Fibroblast of skin of left quadriceps (primary cell): ENCODE measurements around the gene MT4.

Experiments used
- DNase-seq, 2 experiments: peaks; one replicate each; pipeline ENCODE4 v3.0.0-alpha.2; 2013; ENCODE audit warnings: low read depth in 2 of 2

MT4 gene

DNA sequence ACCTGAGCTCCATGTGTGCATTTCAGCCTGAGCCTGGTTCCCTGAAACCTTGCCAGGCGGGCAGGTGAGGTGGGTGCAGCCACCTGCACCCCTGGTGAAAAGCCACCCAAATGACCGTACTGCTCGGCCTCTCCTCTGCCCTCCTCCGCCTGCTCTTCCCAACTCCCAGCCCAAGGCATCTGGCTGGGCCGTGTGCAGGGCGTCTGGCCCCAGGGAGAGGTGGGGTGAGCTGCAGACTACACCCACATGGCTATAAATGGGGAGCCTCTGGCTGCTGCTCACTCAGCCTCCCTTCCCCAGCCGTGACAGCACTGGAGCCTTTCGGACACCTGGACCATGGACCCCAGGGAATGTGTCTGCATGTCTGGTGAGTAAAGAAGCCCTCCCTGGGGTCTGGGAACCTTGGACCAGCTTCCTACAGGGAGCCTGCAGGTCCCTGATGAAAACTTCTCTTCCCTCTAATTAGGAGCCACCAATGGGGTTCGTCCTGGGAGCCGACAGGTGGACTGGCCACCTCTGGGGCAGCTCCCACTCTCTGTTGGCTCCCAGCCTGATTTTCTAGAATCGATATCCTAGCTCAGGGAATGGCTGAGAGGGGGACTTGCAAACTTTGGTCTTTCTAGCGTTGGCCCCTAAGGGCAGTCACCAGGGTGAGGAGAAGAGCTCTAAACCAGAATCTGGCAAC is at the start of gene MT4:
TSS of gene MT4 (plus strand) at position 281 of the 685 bp plus-strand sequence. CDS start at position 337, 56 bp downstream.
- no peak for DNase-seq

GRCh38 chr16:56515665-56516064 is 49.2 kb upstream of the MT4 start:
- no peak for DNase-seq

- DNase-seq = no peak
Observed at GRCh38 chr16:56517206-56517605, 47.7 kb upstream of the MT4 start.

DNA sequence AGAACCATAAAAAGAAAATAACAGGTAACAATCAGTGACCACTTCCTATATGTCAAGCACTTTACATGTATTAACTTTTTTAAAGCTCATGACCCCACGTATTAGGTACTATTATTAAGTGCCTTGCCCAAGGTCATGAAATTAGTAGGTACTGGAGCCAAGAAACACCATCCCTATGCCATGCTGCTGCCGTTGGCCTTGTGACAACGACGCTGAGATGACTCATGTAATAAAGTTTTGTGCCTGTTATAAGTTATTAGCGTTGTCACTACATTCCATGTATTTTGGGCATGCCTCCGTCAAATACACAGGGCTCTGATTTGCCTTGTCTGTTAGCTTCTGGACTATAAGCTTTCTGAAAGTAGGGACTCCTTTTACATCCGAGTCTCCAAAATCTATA is 46.4 kb upstream of the MT4 start:
- no peak for DNase-seq

GRCh38 chr16:56519459-56520250 is 45.2 kb upstream of the MT4 start, which contains the start of gene BBS2:
TSS of gene BBS2 (minus strand) at chr16:56520024. CDS start at chr16:56519862, 162 bp downstream.
- DNase-seq = peak; percentile 60 to 66

GRCh38 chr16:56520251-56520577 is 44.7 kb upstream of the MT4 start:
- no peak for DNase-seq

DNA sequence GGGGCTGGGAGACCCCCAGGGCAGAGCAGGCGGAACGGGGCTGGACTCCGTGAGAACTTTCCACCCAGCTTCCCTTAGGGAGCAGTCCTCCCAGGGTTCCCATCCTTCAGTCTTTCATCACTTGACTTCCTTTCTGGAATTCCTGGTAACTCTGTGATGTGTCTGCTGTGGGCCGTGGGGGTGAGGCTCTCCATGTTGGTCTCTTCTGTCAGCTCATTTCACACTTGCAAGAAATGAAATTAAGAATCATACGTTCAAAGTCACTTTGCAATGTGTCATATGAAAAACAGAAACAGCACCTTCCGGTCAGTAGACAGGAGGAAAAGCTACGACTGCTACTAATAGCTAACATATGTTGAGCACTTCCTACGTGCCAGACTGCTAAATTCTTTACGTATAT is 39.6 kb upstream of the MT4 start:
- DNase-seq = peak; percentile 68 to 70

GRCh38 chr16:56530872-56531271 is 34.0 kb upstream of the MT4 start:
- DNase-seq = no peak

GRCh38 chr16:56532714-56533113 is 32.2 kb upstream of the MT4 start:
- no peak for DNase-seq

GRCh38 chr16:56534847-56535383 is 30.0 kb upstream of the MT4 start:
- no peak for DNase-seq

DNA sequence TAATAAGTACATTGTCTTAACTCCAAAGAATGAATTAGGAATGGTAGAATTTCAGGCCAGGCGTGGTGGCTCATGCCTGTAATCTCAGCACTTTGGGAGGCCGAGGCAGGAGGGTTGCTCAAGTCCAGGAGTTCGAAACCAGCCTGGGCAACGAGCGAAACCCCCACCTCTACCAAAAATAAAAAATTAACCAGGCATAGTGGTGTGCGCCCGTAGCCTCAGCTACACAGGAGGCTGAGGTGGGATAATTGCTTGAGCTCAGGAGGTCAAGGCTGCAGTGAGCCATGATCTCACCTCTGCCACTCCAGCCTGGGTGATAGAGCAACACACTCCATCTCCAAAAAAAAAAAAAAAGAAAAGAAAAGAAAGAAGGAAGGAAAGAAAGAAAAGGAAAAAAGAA is 26.5 kb upstream of the MT4 start:
- no peak for DNase-seq

- no peak for DNase-seq
Observed at GRCh38 chr16:56539656-56540055, 25.2 kb upstream of the MT4 start.

DNA sequence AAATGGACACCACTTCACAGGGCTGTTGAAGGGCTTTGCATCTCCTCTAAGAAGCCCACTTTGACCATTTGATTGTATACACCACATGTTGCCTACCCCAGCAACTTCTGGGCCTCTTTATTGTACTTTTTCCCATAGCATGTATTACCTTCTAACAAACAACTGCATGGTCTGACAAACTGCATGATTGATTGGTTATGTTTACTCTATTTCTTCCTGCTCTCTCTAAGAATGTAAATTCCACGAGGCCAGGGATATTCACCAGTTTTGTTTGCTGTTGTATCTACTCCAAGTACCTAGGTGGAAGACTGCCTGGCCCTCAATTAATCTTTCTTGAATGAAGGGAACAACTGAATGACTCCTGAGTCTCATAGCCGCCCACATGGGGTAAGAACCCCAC is 22.8 kb upstream of the MT4 start:
- no peak for DNase-seq

DNA sequence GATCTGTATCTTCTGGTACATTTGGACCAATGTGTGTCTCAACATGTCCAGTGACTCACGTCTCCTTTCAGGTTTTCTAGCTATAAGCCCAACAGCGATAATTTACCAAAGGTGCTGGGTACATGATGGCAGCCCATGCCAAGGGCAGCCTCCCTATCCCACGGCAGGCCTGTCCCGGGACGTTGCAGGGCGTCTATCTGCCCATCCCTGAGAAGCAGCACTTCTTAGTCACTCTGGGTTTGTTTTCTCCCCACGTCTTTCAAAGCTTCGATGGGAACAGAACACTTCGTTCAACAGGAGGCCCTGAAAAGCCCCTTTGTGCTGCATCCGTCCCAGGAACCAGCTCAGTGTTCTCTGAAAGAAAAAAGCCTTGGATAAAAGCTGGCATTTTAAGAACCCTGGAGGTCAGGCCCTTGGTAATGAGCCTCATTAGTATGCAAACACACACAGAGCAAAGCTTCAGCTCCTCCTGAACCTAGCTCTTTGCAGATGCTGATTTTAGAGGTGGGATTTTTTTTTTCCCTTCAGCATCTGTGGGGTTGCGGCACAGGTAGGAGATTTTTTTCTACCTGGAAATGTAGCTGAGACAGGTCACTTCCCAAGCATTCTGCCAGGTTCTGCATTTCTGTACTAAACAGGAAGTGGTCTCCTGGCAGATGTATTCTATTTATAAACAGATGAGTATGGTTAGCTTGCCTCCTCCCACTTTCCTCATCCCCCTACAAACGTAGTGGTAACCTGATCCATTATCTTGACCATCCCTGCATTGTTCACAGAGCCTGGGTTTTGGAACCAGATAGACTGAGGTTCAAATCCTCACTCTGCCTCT is 17.5 kb upstream of the MT4 start:
- peak; percentile 54 to 58 for DNase-seq

DNA sequence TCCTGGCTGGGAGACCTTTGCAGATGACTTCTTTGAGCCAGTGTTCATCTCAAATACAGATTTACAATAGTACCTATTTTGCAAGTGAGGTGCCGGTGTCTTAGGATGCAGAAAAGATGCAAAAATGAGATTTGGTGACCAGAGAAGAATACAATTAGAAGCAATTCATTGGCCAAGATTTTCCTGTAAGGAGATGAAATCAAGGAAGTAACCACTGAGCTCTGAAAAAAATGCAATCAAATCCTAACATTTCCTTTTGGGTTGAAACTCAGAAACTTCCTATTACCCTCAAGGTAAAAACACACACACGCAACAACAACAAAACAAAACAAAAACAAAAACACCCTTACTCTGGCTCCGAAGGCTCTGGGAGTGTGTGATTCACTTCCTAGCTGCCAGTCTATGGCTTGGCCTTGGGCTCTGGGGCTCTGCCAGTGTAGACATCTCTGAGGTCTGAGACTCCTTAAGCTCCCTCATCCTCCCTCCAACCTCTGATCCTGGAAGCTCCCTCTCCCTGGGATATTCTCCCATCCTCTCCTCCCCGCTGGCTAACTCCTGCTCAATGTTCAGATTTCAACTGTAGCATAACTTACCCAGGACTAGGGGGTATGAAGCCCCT is 16.8 kb upstream of the MT4 start:
- no peak for DNase-seq

- DNase-seq = no peak
Observed at GRCh38 chr16:56549161-56549560, 15.7 kb upstream of the MT4 start.

- no peak for DNase-seq
Observed at GRCh38 chr16:56549744-56550385, 15.0 kb upstream of the MT4 start.

DNA sequence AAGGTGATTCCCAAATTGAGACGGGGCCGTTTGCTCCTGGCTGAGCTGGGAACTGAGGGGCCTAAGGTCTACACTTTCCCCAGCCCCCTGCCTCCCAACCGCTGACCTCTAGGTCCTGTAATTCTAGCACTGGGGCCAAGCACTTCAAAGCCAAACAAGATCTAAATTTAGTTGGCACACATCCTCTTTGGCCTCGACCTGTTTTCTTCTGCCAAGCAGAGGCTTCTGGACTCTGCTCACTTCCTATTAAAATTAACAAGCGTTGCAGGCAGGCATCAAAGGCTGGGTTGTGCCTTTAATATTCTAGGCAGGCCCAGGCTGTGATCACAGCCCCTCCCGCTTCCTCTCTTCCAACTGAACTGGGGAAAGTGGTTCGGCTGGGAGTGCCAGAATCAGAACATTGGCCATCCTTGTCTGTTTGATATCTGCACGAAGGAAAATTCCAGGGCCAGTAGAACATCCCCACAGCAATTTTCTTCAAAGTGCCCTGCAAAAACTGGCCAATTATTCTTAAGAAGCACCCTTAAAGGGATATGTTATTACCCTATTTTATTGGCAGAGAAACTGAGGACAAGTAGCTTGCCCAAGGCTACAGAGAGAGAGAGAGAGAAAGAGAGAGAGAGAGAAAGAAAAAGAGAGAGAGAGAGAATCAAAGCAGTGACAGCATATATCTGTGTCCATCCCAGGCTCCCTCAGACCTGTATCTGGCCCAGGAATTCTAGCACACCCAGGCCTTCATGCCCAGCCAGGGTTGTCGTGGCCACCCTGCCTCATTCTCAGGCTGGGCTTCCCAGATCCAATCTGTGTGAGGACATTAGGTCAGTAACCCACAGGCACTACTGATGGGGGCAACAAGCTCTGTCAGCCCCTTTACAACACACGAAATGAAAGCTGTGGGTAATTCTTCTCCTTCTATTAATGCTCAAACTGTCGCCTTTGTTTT is 12.8 kb upstream of the MT4 start:
- DNase-seq = no peak

GRCh38 chr16:56554441-56554840 is 10.4 kb upstream of the MT4 start:
- DNase-seq = no peak
